HUES6 (cell line): ENCODE measurements around the gene ELAVL1.
"Not testable (repeated sequence)": the region's sequence is repeated elsewhere in the genome, so short reads cannot be mapped to it uniquely, and the experiment has no call there.

Experiments
- H3K27ac ChIP-seq: 2 replicates; pipeline ENCODE4 v1.7.0; 2013; ENCODE audit warnings: low read depth, mild to moderate bottlenecking, low read length, inconsistent platforms
- H3K27me3 ChIP-seq: 2 replicates; pipeline ENCODE4 v1.6.1; 2013; ENCODE audit warnings: low read length; ENCODE audit not compliant: control insufficient read depth, insufficient read depth
- H3K36me3 ChIP-seq: 2 replicates; pipeline ENCODE4 v1.6.1; 2013; ENCODE audit warnings: low read length; ENCODE audit not compliant: control insufficient read depth, insufficient read depth
- H3K4me1 ChIP-seq: 2 replicates; pipeline ENCODE4 v1.6.1; 2013; ENCODE audit warnings: low read length; ENCODE audit not compliant: control insufficient read depth, insufficient read depth
- H3K4me3 ChIP-seq: 2 replicates; pipeline ENCODE4 v1.5.1; 2013; ENCODE audit warnings: low read depth, low read length
- H3K9ac ChIP-seq: one replicate; pipeline ENCODE4 v1.6.1; 2013; ENCODE audit warnings: mild to moderate bottlenecking, low read length
- H3K9me3 ChIP-seq: 2 replicates; pipeline ENCODE4 v1.6.1; 2013; ENCODE audit warnings: low read depth, low read length; ENCODE audit not compliant: control insufficient read depth, insufficient read depth

ELAVL1 gene

DNA sequence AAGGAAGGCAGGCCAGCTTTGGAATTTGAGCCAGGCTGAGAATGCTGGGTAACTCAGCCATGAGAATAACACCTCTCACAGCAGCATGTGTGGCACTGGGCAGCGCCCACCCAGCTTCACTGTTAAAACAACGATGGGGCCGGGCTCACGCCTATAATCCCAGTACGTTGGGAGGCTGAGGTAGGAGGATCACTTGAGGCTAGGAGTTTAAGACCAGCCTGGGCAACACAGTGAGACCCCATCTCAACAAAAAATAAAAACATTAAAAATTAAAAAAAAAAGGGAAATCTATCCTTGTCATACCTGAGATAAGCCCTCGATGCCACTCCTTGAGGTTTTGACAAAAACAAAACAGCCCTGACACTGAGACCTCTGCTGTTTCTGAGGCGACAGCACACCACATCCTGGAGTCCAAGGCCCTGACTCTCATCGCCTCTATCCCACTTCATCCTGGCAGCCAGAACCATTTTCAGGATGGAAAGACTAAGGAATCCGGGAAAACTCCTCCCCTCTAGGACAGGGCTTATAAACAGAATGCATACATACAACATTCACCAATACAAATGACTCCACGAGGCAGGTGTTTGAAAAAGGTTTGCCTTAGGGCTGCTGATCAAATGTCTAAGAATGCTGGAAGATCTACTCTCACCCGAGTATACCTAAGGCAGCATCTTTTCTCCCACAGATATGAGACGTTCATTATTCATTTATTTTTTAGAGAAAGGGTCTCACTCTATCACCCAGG is 39.3 kb downstream of the ELAVL1 start:
- Histone ChIP-seq H3K9ac (no peak overlapping the region), H3K27me3 (no peaks in the 10 kb centered on the region), H3K9me3 (no peaks in the 10 kb centered on the region), H3K4me3 (no peak overlapping the region), H3K4me1 (peaks cover 8% of the 10 kb centered on the region), H3K36me3 (peaks cover 87% of the 10 kb centered on the region), H3K27ac (no peak overlapping the region)

DNA sequence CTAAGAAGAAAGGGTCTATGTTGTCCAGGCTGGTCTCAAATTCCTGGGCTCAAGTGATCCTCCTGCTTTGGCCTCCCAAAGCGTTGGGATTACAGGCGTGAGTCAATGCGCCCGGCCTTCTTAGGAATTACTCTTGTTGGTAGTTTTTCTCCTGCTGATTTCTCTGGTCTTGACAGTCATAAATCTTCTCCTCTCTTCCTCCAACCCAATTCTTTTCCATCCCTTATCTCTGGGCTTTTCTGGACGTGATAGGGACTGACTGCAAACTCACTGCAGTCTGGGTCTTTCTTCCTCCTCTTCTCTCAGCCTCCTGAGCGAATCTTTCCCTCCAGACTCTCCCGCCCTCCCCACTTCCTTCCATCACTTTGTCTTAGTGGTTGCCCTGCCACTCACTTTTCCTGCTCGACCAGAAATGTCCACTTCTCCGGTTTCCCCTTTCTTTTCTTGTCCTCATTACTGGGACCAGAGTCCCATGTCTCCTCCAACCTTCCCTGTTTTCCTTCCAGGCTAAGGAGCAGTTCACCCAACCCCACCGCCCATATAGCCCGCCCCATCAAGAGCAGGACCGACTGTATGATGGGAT is 40.1 kb downstream of the ELAVL1 start:
- Histone ChIP-seq H3K9me3 (no peaks in the 10 kb centered on the region), H3K27me3 (no peaks in the 10 kb centered on the region), H3K27ac (no peak overlapping the region), H3K36me3 (peaks cover 93% of the 10 kb centered on the region), H3K4me3 (no peak overlapping the region), H3K4me1 (peaks cover 8% of the 10 kb centered on the region), H3K9ac (no peak overlapping the region)

DNA sequence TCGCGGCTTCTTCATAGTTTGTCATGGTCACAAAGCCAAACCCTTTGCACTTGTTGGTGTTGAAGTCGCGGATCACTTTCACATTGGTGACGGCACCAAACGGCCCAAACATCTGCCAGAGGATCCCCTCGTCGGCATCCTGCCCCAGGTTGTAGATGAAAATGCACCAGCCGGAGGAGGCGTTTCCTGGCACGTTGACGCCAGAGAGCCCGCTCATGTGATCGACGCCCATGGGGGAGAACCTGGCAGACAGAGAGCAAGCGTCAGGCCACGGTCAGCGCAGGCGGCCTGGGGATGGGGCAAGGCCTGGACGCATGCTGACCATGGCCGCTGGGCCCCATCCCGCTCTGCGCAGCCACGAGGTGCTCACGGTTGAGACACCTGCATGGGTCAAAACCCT is 41.9 kb downstream of the ELAVL1 start:
- H3K9ac ChIP-seq, result no peak overlapping the region
- H3K4me1 ChIP-seq, result no peaks in the 10 kb centered on the region
- H3K9me3 ChIP-seq, result no peaks in the 10 kb centered on the region
- H3K4me3 ChIP-seq, result no peak overlapping the region
- H3K27ac ChIP-seq, result no peak overlapping the region
- no peaks in the 10 kb centered on the region for H3K27me3 ChIP-seq
- peaks cover 96% of the 10 kb centered on the region for H3K36me3 ChIP-seq

DNA sequence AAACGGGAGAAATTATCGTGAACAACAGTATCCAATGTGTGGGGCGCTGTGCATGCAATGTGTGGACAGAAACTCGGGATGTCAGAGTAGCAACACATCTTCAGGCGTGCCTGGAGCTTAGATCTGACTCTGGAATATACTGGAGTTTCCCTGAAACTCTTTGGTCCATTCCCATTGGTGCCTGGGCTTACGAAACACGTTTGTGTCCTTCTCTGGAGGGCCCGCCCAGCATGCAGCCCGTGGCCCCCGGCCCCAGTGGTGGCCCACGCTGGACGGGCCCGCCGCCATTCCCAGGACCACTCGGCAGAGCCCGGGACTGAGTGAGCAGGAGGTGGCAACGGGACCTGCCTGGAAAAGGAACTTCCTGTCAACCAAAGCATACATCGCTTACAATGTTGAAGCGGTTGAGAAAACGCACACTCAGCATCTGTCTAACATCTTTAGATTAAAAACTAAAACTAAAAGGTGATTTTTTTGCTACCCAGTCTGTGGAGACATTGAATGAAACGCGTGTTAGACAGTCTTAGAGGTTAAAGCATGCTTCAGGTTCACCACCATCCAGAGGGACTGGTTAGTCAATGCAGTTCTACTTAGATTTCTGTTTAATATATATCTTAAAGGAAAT is 42.7 kb downstream of the ELAVL1 start:
- H3K4me3 ChIP-seq, result no peak overlapping the region
- H3K4me1 ChIP-seq, result no peaks in the 10 kb centered on the region
- H3K27me3 ChIP-seq, result no peaks in the 10 kb centered on the region
- no peak overlapping the region for H3K9ac ChIP-seq
- H3K27ac ChIP-seq, result no peak overlapping the region
- peaks cover 96% of the 10 kb centered on the region for H3K36me3 ChIP-seq
- H3K9me3 ChIP-seq, result no peaks in the 10 kb centered on the region

DNA sequence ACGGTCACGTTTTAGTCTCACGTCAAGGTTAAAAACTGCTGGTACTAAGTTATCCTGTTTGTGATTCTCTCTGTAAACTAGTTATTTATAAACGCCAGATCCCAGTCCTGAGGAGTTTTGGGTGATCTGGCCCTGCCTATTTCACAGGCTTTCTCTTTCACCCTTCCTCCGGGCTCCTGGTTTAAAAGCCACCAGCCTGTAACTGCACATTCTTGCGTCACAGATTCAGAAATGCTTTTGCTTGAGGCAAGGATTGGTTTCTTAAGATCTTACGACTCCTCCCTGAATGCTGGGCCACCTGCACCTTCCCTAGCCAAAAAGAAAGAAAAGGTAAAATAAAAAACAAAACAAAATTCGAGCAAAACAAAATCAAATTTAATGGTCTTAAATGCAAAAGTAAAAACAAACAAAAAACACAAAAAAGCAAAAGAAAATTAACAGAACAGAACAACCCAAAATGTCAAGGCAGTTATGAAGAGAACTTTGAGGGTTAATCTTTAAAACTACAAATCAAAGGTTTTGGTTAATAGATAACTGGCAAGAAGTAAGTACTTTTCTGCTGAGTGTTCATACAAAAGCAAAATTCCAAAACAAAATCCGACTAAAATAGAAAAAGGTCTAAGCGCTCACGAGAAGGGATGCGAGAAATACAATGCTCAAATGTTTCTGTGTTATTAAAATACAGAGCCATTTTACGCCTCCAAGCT is 43.4 kb downstream of the ELAVL1 start:
- no peak overlapping the region for H3K4me3 ChIP-seq
- H3K36me3 ChIP-seq, result peaks cover 90% of the 10 kb centered on the region
- H3K27ac ChIP-seq, result no peak overlapping the region
- H3K27me3 ChIP-seq, result no peaks in the 10 kb centered on the region
- no peaks in the 10 kb centered on the region for H3K9me3 ChIP-seq
- H3K4me1 ChIP-seq, result no peaks in the 10 kb centered on the region
- H3K9ac ChIP-seq, result no peak overlapping the region

DNA sequence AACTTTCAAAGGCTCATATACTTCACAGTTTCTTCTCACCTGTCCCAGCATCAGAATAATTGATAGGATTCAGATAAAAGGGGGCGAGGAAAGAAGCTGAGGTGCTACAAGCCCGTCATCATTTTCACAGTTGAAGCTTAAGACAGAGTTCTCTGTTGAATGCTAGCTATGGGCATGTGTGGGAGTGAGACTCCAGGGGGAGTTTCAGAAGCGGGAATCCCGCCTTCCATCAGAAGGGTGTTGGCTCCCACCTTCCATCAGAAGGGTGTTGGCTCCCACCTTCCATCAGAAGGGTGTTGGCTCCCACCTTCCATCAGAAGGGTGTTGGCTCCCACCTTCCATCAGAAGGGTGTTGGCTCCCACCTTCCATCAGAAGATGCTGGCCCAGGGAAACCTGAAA is 44.4 kb downstream of the ELAVL1 start:
- H3K27ac ChIP-seq, result not testable (repeated sequence)
- H3K36me3 ChIP-seq, result peaks cover 80% of the 10 kb centered on the region

DNA sequence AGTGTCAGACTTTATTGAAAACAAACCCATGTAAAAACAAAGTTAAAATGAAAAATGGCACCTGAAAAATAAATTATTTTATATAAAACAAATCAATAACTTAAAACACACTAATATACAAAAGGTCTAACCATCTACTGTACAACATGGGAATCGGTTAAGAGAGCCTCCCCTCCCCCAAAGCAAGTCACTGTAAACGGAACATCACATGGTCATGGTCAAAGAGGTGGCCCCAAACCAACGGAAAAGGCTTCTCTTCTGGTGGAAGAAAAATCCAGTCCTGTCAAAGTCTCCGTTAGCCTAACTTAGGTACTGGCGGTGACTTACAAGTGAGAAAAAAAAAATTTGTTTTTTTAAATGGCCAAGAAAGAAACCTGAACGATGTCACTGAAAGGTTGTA is 46.2 kb downstream of the ELAVL1 start:
- no peaks in the 10 kb centered on the region for H3K27me3 ChIP-seq
- H3K9ac ChIP-seq, result no peak overlapping the region
- H3K4me1 ChIP-seq, result no peaks in the 10 kb centered on the region
- no peak overlapping the region for H3K27ac ChIP-seq
- H3K4me3 ChIP-seq, result no peak overlapping the region
- peaks cover 61% of the 10 kb centered on the region for H3K36me3 ChIP-seq
- H3K9me3 ChIP-seq, result no peaks in the 10 kb centered on the region

More for the DNA sequence above, 44.4 kb downstream of the ELAVL1 start:
- H3K4me1 ChIP-seq, H3K9ac ChIP-seq, H3K27me3 ChIP-seq, H3K9me3 ChIP-seq, H3K4me3 ChIP-seq: not testable (repeated sequence)

DNA sequence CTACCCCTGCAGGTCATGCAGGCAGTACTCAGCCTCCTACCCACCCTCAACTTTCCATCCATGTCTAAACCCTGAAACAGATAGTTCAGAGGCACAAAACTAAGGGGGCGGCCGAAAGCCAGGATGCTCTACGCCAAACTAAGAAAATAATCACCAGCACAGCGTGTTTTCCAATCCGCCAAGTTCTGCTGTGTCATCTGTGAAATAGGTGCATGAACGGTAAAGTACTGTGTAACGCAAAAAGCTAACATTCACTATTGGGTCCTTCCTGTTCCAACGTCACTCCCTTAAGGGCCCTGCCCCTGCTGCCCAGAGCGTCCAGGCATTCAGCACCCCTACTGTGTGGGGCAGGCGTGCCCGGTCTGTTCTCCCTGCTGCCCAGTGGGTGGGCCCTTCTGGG is 49.7 kb downstream of the ELAVL1 start:
- Histone ChIP-seq H3K27me3 (no peaks in the 10 kb centered on the region), H3K9ac (no peak overlapping the region), H3K4me1 (peaks cover 12% of the 10 kb centered on the region; the same call in 1 of the 2 replicates), H3K27ac (no peak overlapping the region), H3K36me3 (peaks cover 26% of the 10 kb centered on the region), H3K9me3 (no peaks in the 10 kb centered on the region), H3K4me3 (no peak overlapping the region)

DNA sequence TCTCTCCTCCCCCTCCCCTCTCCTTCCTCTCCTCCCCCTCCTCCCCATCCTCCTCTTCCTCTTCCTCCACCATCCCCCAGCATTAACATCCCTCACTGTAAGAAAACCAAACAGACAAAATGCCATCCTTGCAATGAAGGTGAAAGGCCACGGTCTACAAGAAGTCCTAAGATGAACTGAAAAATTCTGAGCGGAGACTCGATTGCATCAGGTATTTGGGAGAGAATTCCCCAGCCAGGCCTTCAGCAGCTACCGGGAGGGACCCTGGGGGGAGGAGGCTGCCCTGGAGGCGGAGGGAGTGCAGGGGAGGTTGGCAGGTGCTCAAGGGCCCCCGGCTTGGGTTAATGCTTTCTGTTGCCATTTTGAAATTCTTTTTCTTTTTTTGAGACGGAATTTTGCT is 51.9 kb downstream of the ELAVL1 start:
- H3K9me3 ChIP-seq, result no peaks in the 10 kb centered on the region
- H3K4me3 ChIP-seq, result no peak overlapping the region
- no peaks in the 10 kb centered on the region for H3K27me3 ChIP-seq
- H3K27ac ChIP-seq, result no peak overlapping the region
- peaks cover 12% of the 10 kb centered on the region; the same call in 1 of the 2 replicates for H3K4me1 ChIP-seq
- peaks cover 9% of the 10 kb centered on the region for H3K36me3 ChIP-seq
- H3K9ac ChIP-seq, result no peak overlapping the region

DNA sequence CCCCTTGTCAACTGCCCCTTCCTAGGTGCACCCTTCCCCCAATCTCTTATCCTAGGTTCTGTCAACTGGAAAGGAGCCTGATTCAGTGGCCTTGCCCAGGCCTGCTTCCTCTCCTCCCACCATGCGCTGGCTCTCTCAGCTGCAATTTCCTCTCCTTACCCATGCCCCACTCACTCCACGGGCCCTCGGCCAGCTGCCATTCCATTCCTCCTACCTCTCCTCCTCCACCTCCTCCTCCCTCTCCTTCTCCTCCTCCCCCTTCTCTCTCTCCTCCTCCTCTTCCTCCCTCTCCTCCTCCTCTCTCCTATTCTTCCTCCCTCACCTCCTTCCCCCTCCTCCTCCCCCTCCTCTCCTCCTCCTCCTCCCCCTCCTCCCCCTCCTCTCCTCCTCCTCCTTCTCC is 52.4 kb downstream of the ELAVL1 start:
- Histone ChIP-seq H3K36me3 (peaks cover 4% of the 10 kb centered on the region; the same call in 1 of the 2 replicates), H3K27me3 (no peaks in the 10 kb centered on the region), H3K4me3 (no peak overlapping the region), H3K9ac (no peak overlapping the region), H3K27ac (no peak overlapping the region), H3K4me1 (peaks cover 12% of the 10 kb centered on the region; the same call in 1 of the 2 replicates), H3K9me3 (no peaks in the 10 kb centered on the region)

DNA sequence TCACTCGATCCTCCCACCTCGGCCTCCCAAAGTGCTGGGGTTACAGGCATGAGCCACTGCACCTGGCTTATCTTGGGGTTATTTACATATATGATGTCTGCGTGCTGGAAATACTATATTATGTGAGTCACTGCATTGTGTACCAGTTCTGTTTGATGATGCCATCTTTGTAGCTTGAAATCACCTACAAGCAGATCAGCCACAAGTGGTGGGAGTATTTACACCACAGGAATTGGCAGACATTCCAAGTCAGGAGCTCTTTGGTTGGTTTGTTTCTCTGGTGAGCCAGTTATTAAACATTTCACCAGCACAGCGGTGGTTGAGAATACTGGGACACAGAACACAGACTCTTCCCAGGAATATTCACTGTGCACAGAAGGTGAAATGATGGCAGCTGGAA is 57.5 kb downstream of the ELAVL1 start:
- no peak overlapping the region for H3K9ac ChIP-seq
- H3K4me1 ChIP-seq, result peaks cover 10% of the 10 kb centered on the region; the same call in 1 of the 2 replicates
- no peak overlapping the region for H3K27ac ChIP-seq
- no peak overlapping the region for H3K4me3 ChIP-seq
- no peaks in the 10 kb centered on the region for H3K27me3 ChIP-seq
- no peaks in the 10 kb centered on the region for H3K9me3 ChIP-seq
- H3K36me3 ChIP-seq, result no peaks in the 10 kb centered on the region
